WTC11 (cell line): Measurements from ENCODE around the gene SEC16A.

ENCODE experiments used
- NFE2L1 ChIP-seq: sonication (generic); formaldehyde crosslinking; IDR thresholded peaks from 2 replicates; pipeline ENCODE4 v1.8.1; 2023; ENCODE audit warnings: missing genetic modification reagents
- SP1 ChIP-seq: sonication (generic); formaldehyde crosslinking; conservative IDR thresholded peaks from 2 replicates; pipeline ENCODE4 v1.8.1; 2022; ENCODE audit warnings: missing genetic modification reagents
- TCF7 ChIP-seq: sonication (generic); formaldehyde crosslinking; IDR thresholded peaks from 2 replicates; pipeline ENCODE4 v1.8.0; 2022; ENCODE audit warnings: mild to moderate bottlenecking, low read depth, missing genetic modification reagents, moderate library complexity
- TF ChIP-seq, protein P1 (sequence below): fragments of 200-600 bp; IDR thresholded peaks from 2 replicates; pipeline ENCODE4 v1.8.0; 2022; ENCODE audit warnings: antibody characterized with exemption

DNA sequence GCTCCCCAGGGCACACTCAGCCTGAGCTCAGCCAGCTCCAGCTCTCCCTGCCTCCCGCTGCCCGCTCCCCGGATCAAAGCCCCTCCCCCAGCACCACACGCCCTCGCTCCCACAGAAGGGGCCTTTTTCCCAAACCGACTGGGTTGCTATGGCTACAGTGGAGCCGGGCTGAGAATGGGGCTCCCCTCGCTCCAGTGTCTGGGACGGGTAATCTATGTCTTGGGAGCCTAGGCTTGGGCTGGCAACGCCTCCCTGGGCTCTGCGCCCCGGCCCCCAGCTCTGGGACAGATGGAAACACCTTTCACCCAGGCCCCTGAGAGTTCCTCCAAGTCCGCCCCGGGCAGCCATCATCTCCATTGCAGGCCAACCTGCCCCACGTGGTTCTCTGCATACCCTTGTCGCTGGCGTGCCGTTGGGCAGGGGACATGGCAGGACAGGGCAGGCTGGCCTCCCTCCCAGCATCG lies 33.4 kb upstream of the SEC16A start:
- no peak for TF ChIP-seq NFE2L1 (CRISPR knock-in tag)
- TF ChIP-seq, protein P1, sequence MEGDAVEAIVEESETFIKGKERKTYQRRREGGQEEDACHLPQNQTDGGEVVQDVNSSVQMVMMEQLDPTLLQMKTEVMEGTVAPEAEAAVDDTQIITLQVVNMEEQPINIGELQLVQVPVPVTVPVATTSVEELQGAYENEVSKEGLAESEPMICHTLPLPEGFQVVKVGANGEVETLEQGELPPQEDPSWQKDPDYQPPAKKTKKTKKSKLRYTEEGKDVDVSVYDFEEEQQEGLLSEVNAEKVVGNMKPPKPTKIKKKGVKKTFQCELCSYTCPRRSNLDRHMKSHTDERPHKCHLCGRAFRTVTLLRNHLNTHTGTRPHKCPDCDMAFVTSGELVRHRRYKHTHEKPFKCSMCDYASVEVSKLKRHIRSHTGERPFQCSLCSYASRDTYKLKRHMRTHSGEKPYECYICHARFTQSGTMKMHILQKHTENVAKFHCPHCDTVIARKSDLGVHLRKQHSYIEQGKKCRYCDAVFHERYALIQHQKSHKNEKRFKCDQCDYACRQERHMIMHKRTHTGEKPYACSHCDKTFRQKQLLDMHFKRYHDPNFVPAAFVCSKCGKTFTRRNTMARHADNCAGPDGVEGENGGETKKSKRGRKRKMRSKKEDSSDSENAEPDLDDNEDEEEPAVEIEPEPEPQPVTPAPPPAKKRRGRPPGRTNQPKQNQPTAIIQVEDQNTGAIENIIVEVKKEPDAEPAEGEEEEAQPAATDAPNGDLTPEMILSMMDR, result no peak
- no peak for TF ChIP-seq SP1 (CRISPR knock-in tag)
- no peak for TF ChIP-seq TCF7
